ENCODE data around the gene ADAMTSL1.

The ADAMTSL1 gene

GRCh38 chr9:18595597-18595996, 121.6 kb downstream of the ADAMTSL1 start:
- TF ChIP-seq CTCF (IDR thresholded peaks at IDR 0.05; ENCODE audit: insufficient read depth, low read length) (no peak), REST (IDR thresholded peaks at IDR 0.05; ENCODE audit: insufficient replicate concordance, low read depth) (no peak), SPI1 (IDR thresholded peaks at IDR 0.05; ENCODE audit: borderline replicate concordance, low read depth) (no peak), GABPA (IDR thresholded peaks at IDR 0.05; ENCODE audit: low read depth) (no peak), POLR2AphosphoS5 (IDR thresholded peaks at IDR 0.05; ENCODE audit: low read depth) (no peak)
- Histone ChIP-seq H3K27ac (replicated peaks) (no peak overlapping the region), H3K27me3 (ENCODE audit: insufficient read depth, poor library complexity, severe bottlenecking) (no peaks in the 10 kb centered on the region), H3K4me3 (replicated peaks; ENCODE audit: insufficient read depth, low read length) (no peak overlapping the region)
- no peak for DNase-seq (ENCODE audit: low read depth in 1 of 2, low spot score in 1 of 2)

DNA sequence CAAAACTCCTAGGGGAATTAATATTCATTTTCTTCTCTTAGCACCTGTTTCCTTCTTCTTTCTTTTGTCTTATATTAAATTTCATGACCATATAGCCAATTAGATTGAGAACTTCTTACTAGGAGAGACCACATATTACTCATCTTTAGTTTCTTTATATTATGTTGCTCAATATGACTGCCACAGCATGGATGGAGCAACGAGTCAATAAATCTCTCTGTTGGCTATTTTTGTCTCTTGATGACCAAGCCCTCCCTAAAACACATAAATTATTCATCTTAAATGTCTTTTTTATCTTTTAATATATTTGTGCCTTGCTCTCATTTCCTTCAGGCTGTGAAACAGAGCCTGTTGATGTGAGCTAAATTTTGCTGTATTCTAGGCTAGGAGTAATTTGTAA, 123.0 kb downstream of the ADAMTSL1 start:
- Histone ChIP-seq H3K27me3 (ENCODE audit: insufficient read depth, poor library complexity, severe bottlenecking) (no peaks in the 10 kb centered on the region), H3K27ac (replicated peaks) (no peak overlapping the region), H3K4me3 (replicated peaks; ENCODE audit: insufficient read depth, low read length) (no peak overlapping the region)
- TF ChIP-seq POLR2AphosphoS5 (IDR thresholded peaks at IDR 0.05; ENCODE audit: low read depth) = no peak
- DNase-seq (ENCODE audit: low read depth in 1 of 2, low spot score in 1 of 2) = no peak

GRCh38 chr9:18598969-18599368, 125.0 kb downstream of the ADAMTSL1 start:
- no peak for TF ChIP-seq GABPA (IDR thresholded peaks at IDR 0.05; ENCODE audit: low read depth)
- no peak for TF ChIP-seq SPI1 (IDR thresholded peaks at IDR 0.05; ENCODE audit: borderline replicate concordance, low read depth)
- no peak for TF ChIP-seq REST (IDR thresholded peaks at IDR 0.05; ENCODE audit: insufficient replicate concordance, low read depth)
- no peak for TF ChIP-seq CTCF (IDR thresholded peaks at IDR 0.05; ENCODE audit: insufficient read depth, low read length)
- no peak for TF ChIP-seq POLR2AphosphoS5 (IDR thresholded peaks at IDR 0.05; ENCODE audit: low read depth)
- DNase-seq (ENCODE audit: low read depth in 1 of 2, low spot score in 1 of 2) = no peak
- Histone ChIP-seq H3K4me3 (replicated peaks; ENCODE audit: insufficient read depth, low read length) (no peak overlapping the region), H3K27me3 (ENCODE audit: insufficient read depth, poor library complexity, severe bottlenecking) (no peaks in the 10 kb centered on the region), H3K27ac (replicated peaks) (no peak overlapping the region)

GRCh38 chr9:18601026-18601425, 127.1 kb downstream of the ADAMTSL1 start:
- TF ChIP-seq REST (IDR thresholded peaks at IDR 0.05; ENCODE audit: insufficient replicate concordance, low read depth) (no peak), GABPA (IDR thresholded peaks at IDR 0.05; ENCODE audit: low read depth) (no peak), POLR2AphosphoS5 (IDR thresholded peaks at IDR 0.05; ENCODE audit: low read depth) (no peak), CTCF (IDR thresholded peaks at IDR 0.05; ENCODE audit: insufficient read depth, low read length) (no peak), SPI1 (IDR thresholded peaks at IDR 0.05; ENCODE audit: borderline replicate concordance, low read depth) (no peak)
- no peak for DNase-seq (ENCODE audit: low read depth in 1 of 2, low spot score in 1 of 2)
- H3K4me3 ChIP-seq (replicated peaks; ENCODE audit: insufficient read depth, low read length) = no peak overlapping the region
- H3K27me3 ChIP-seq (ENCODE audit: insufficient read depth, poor library complexity, severe bottlenecking) = no peaks in the 10 kb centered on the region
- H3K27ac ChIP-seq (replicated peaks) = no peak overlapping the region

Measured in HL-60 (cell line).